Gastrocnemius medialis (tissue), 4 donors: ENCODE results near the gene FOXF1. TPM values are rescaled to one million over a fixed set of nuclear protein-coding genes. Genes with fewer than 3 reads are reported as not detected.

ENCODE experiments used
- ATAC-seq, 2 donors: fragments of 150-250 bp; one replicate each; pipeline ENCODE4 v1.9.1; 2016
- DNase-seq, 2 donors: peaks; one replicate each; pipeline ENCODE4 v3.0.0-alpha.2; 2019
- H3K27ac ChIP-seq, 4 donors: fragments of 200-600 bp; sonication (generic); 1 replicate in 1 of 4; 2 replicates in 3 of 4; pipeline ENCODE4 v1.5.1; 2016 to 2018; ENCODE audit warnings: mild to moderate bottlenecking in 2 of 4, moderate library complexity in 1 of 4
- H3K27me3 ChIP-seq, 3 donors: fragments of 200-600 bp; sonication (generic) in 2 of 3; 1 replicate in 1 of 3; 2 replicates in 2 of 3; pipeline versions ENCODE4 v1.5.1 to v1.6.0; 2016 to 2019; ENCODE audit warnings: mild to moderate bottlenecking in 1 of 3, moderate library complexity in 1 of 3
- H3K36me3 ChIP-seq, 2 donors: fragments of 200-600 bp; sonication (generic) in 1 of 2; one replicate each; pipeline ENCODE4 v1.5.1; 2017 to 2018
- H3K4me1 ChIP-seq, 2 donors: fragments of 200-600 bp; sonication (generic) in 1 of 2; one replicate each; pipeline ENCODE4 v1.5.1; 2016 to 2017; ENCODE audit warnings: mild to moderate bottlenecking in 2 of 2
- H3K4me3 ChIP-seq, 4 donors: fragments of 200-600 bp; sonication (generic) in 3 of 4; 1 replicate in 1 of 4; 2 replicates in 3 of 4; pipeline ENCODE4 v1.5.1; 2016 to 2019; ENCODE audit warnings: mild to moderate bottlenecking in 2 of 4
- H3K9me3 ChIP-seq, 3 donors: fragments of 200-600 bp; sonication (generic) in 2 of 3; 1 replicate in 1 of 3; 2 replicates in 2 of 3; pipeline ENCODE4 v1.5.1; 2016 to 2019
- CTCF ChIP-seq, 5 experiments: fragments of 450-650 bp in 3 of 5; fragments of 200-600 bp in 2 of 5; sonication (generic) in 2 of 5; IDR thresholded peaks in 4 of 5; conservative IDR thresholded peaks in 1 of 5; 1 replicate in 4 of 5; 2 replicates in 1 of 5; pipeline ENCODE4 v1.5.1; 2016 to 2019; ENCODE audit warnings: antibody characterized with exemption in 5 of 5, mild to moderate bottlenecking in 3 of 5, moderate library complexity in 3 of 5
- POLR2A ChIP-seq, 2 donors: fragments of 450-650 bp; IDR thresholded peaks; one replicate each; pipeline ENCODE4 v1.6.1; 2017; ENCODE audit warnings: antibody characterized with exemption in 2 of 2, mild to moderate bottlenecking in 2 of 2, moderate library complexity in 2 of 2
- in situ Hi-C, 4 donors: fragments of 200-750 bp; cut with MboI; loops; one replicate each; pipeline versions ENCODE4 v1.15.0 to v1.8.0; 2017; ENCODE audit warnings: low sequenced_read_pairs in 4 of 4
- intact Hi-C: fragments of 100-400 bp; cut with DNase I; formaldehyde crosslinking; loops from one replicate; pipeline ENCODE4 v1.15.1; 2023; ENCODE audit warnings: low total_unique reads
- total RNA-seq, 4 donors: library from RNA; depleted of rRNA; stranded (reverse); fragments of >200 nt; gene quantifications; one replicate each; pipeline versions ENCODE4 v1.1.0 to v1.2.3, GENCODE V29; 2016

FOXF1 gene
- total RNA-seq, 4 donors from 2014 or later = 0.07 to 0.10 TPM; not detected in 2

- intact Hi-C loops = no loop called here
- Histone ChIP-seq H3K36me3 (no peaks in the 10 kb centered on the region), H3K27ac (peak within 1 kb of the TSS; percentile 92 to 94 (median 93)), H3K4me1 (peaks cover 23 to 34% of the 10 kb centered on the region in 2 donors), H3K4me3 (peak within 1 kb of the TSS; percentile 78 to 95 (median 84)), H3K27me3 (no peaks in the 10 kb centered on the region), H3K9me3 (no peaks in the 10 kb centered on the region)
- DNase-seq = peak; percentile 85 to 90
- in situ Hi-C loops = loop anchor here (25.0 kb wide), 2 partner anchors 732 to 832 kb away; partner anchors contain the start of genes FBXO31 (in 1 of the 4) and MAP1LC3B (in 1 of the 4)
- ATAC-seq = peak; percentile 50 to 70
- TF ChIP-seq POLR2A (IDR thresholded peaks at IDR 0.05) = peak; percentile 73 to 86
- no peak for TF ChIP-seq CTCF (IDR thresholded peaks at IDR 0.05 in 4 of 5, conservative IDR thresholded peaks at IDR 0.05 in 1 of 5)
Measured at GRCh38 chr16:86554917-86555703, 44.8 kb downstream of the FOXF1 start, which contains the start of gene MTHFSD. Gene MTHFSD (minus strand): TSS chr16:86555235. CDS start chr16:86555184, 51 bp downstream.

GRCh38 chr16:86555704-86556075 lies 45.4 kb downstream of the FOXF1 start:
- Histone ChIP-seq H3K4me3 (peak overlapping the region; percentile 78 to 95 (median 84)), H3K4me1 (peaks cover 23 to 30% of the 10 kb centered on the region in 2 donors), H3K36me3 (no peaks in the 10 kb centered on the region), H3K27me3 (no peaks in the 10 kb centered on the region), H3K27ac (peak overlapping the region; percentile 92 to 94 (median 93)), H3K9me3 (no peaks in the 10 kb centered on the region)
- intact Hi-C loops = no loop called here
- peak; percentile 16 to 33 for ATAC-seq
- TF ChIP-seq CTCF (IDR thresholded peaks at IDR 0.05 in 4 of 5, conservative IDR thresholded peaks at IDR 0.05 in 1 of 5) (no peak), POLR2A (IDR thresholded peaks at IDR 0.05) (no peak)
- peak in 1 of 2 donors; percentile 40 for DNase-seq
- in situ Hi-C loops = loop anchor here (25.0 kb wide), 2 partner anchors 732 to 832 kb away; partner anchors contain the start of genes FBXO31 (in 1 of the 4) and MAP1LC3B (in 1 of the 4)

GRCh38 chr16:86556576-86556975 lies 46.2 kb downstream of the FOXF1 start:
- intact Hi-C loops = no loop called here
- no peak for TF ChIP-seq CTCF (IDR thresholded peaks at IDR 0.05 in 4 of 5, conservative IDR thresholded peaks at IDR 0.05 in 1 of 5)
- ATAC-seq = peak; percentile 80 to 86
- Histone ChIP-seq H3K36me3 (no peaks in the 10 kb centered on the region), H3K27ac (peak overlapping the region; percentile 92 to 94 (median 93)), H3K4me1 (peaks cover 23% of the 10 kb centered on the region in 2 donors), H3K9me3 (no peaks in the 10 kb centered on the region), H3K27me3 (no peaks in the 10 kb centered on the region), H3K4me3 (no peak overlapping the region)
- DNase-seq = peak; percentile 69 to 88
- in situ Hi-C loops = loop anchor here (25.0 kb wide), 2 partner anchors 731 to 831 kb away; partner anchors contain the start of genes FBXO31 (in 1 of the 4) and MAP1LC3B (in 1 of the 4)

- Histone ChIP-seq H3K36me3 (no peaks in the 10 kb centered on the region), H3K27me3 (no peaks in the 10 kb centered on the region), H3K9me3 (no peaks in the 10 kb centered on the region), H3K4me3 (no peak overlapping the region), H3K4me1 (peaks cover 23% of the 10 kb centered on the region in 2 donors), H3K27ac (no peak overlapping the region)
- ATAC-seq (no peak), DNase-seq (no peak)
- intact Hi-C loops (no loop called here), in situ Hi-C loops (loop anchor here (25.0 kb wide), 2 partner anchors 730 to 830 kb away; partner anchors contain the start of genes FBXO31 (in 1 of the 4) and MAP1LC3B (in 1 of the 4))
- TF ChIP-seq POLR2A (IDR thresholded peaks at IDR 0.05) (no peak), CTCF (IDR thresholded peaks at IDR 0.05 in 4 of 5, conservative IDR thresholded peaks at IDR 0.05 in 1 of 5) (no peak)
Measured at GRCh38 chr16:86557587-86557986, 47.3 kb downstream of the FOXF1 start.
